Stimulated activated CD8-positive, alpha-beta memory T cell treated with anti-CD3 and anti-CD28 coated beads, Interleukin-12 subunit alpha, Interleukin-12 subunit beta, amount 100 ng/mL, for 4 hours (primary cell): ENCODE results near the gene SHBG.
A peak's percentile ranks its signal among the peaks of the same experiment; 100 is the strongest.
"Not testable (repeated sequence)": the region's sequence is repeated elsewhere in the genome, so short reads cannot be mapped to it uniquely, and the experiment has no call there.

Experiments used
- DNase-seq: peaks from one replicate; pipeline ENCODE4 v3.0.0-alpha.2; 2020; ENCODE audit warnings: low read depth

SHBG gene

GRCh38 chr17:7611635-7612293 lies 18.2 kb upstream of the SHBG start:
- DNase-seq = no peak

- DNase-seq = no peak
These were observed 17.7 kb upstream of the SHBG start for GRCh38 chr17:7612294-7612640.

GRCh38 chr17:7613769-7614424 lies 16.0 kb upstream of the SHBG start:
- DNase-seq = no peak

- DNase-seq = peak; percentile 96
These were observed 15.3 kb upstream of the SHBG start, which contains the start of gene FXR2 for GRCh38 chr17:7614425-7615264. FXR2 (minus strand) TSS chr17:7614897; CDS start chr17:7614532, 365 bp downstream.

GRCh38 chr17:7615265-7615747 lies 14.6 kb upstream of the SHBG start:
- no peak for DNase-seq

GRCh38 chr17:7618608-7619007 lies 11.3 kb upstream of the SHBG start:
- no peak for DNase-seq

GRCh38 chr17:7620835-7621234 lies 9.1 kb upstream of the SHBG start:
- no peak for DNase-seq

- no peak for DNase-seq
These were observed 6.3 kb upstream of the SHBG start for GRCh38 chr17:7623661-7624060.

GRCh38 chr17:7625749-7626148 lies 4.2 kb upstream of the SHBG start:
- not testable (repeated sequence) for DNase-seq

GRCh38 chr17:7626307-7626706 lies 3.6 kb upstream of the SHBG start:
- DNase-seq = no peak

GRCh38 chr17:7626956-7627249 lies 3.0 kb upstream of the SHBG start:
- DNase-seq = no peak

- DNase-seq = peak; percentile 78
These were observed 2.4 kb upstream of the SHBG start, which contains the start of gene SAT2 for GRCh38 chr17:7627250-7628121. SAT2 (minus strand) TSS chr17:7627821; CDS start chr17:7627635, 186 bp downstream.

- no peak for DNase-seq
These were observed 1.8 kb downstream of the SHBG start for GRCh38 chr17:7631398-7632380.

GRCh38 chr17:7632492-7632894 lies 2.6 kb downstream of the SHBG start:
- no peak for DNase-seq

GRCh38 chr17:7633093-7633492 lies 3.2 kb downstream of the SHBG start:
- no peak for DNase-seq

- no peak for DNase-seq
These were observed 4.4 kb downstream of the SHBG start for GRCh38 chr17:7634384-7634783.

GRCh38 chr17:7636163-7636562 lies 6.2 kb downstream of the SHBG start:
- no peak for DNase-seq

GRCh38 chr17:7640783-7641182 lies 10.8 kb downstream of the SHBG start:
- DNase-seq = no peak

- DNase-seq = not testable (repeated sequence)
These were observed 11.7 kb downstream of the SHBG start for GRCh38 chr17:7641635-7642034.

GRCh38 chr17:7644775-7645174 lies 14.8 kb downstream of the SHBG start:
- no peak for DNase-seq

GRCh38 chr17:7646457-7646856 lies 16.5 kb downstream of the SHBG start:
- DNase-seq = no peak
